Fibroblast of lung (primary cell): ENCODE data around the gene PARK7. TPM values are rescaled to one million over a fixed set of nuclear protein-coding genes. Genes with fewer than 3 reads are reported as not detected.
"Not testable (repeated sequence)": the region's sequence is repeated elsewhere in the genome, so short reads cannot be mapped to it uniquely, and the experiment has no call there.

ENCODE experiments used
- DNase-seq, 2 donors: peaks; one replicate each; pipeline versions ENCODE4 v3.0.0 to v3.0.0-alpha.2; 2010; ENCODE audit warnings: low read depth in 2 of 2
- H2AFZ ChIP-seq: 2 replicates; pipeline ENCODE4 v1.5.1; 2012; ENCODE audit warnings: low read length, control low read depth, inconsistent platforms
- H3K27ac ChIP-seq: 2 replicates; pipeline ENCODE4 v1.5.1; 2011; ENCODE audit warnings: low read length, control low read depth; ENCODE audit not compliant: insufficient read depth
- H3K27me3 ChIP-seq: 2 replicates; pipeline ENCODE4 v1.5.1; 2011; ENCODE audit warnings: mild to moderate bottlenecking, low read length; ENCODE audit not compliant: control insufficient read depth, insufficient read depth
- H3K36me3 ChIP-seq: 2 replicates; pipeline ENCODE4 v1.5.1; 2011; ENCODE audit warnings: low read length; ENCODE audit not compliant: control insufficient read depth, insufficient read depth
- H3K4me1 ChIP-seq: 2 replicates; pipeline ENCODE4 v1.5.1; 2011; ENCODE audit warnings: low read length; ENCODE audit not compliant: control insufficient read depth, insufficient read depth; ENCODE audit errors: extremely low read depth
- H3K4me2 ChIP-seq: 2 replicates; pipeline ENCODE4 v1.5.1; 2011; ENCODE audit warnings: low read length, control low read depth; ENCODE audit not compliant: insufficient read depth; ENCODE audit errors: extremely low read depth
- H3K4me3 ChIP-seq, 4 experiments: fragments of 200-600 bp in 1 of 4; sonication (generic) in 1 of 4; replicated peaks in 1 of 4; 2 replicates each; pipeline ENCODE4 v1.5.1; 2011 to 2016; ENCODE audit warnings: low read length in 4 of 4, low read depth in 3 of 4, mild to moderate bottlenecking in 3 of 4, control low read depth in 2 of 4, inconsistent platforms in 1 of 4, mixed read lengths in 1 of 4; ENCODE audit not compliant: insufficient read depth in 1 of 4; ENCODE audit errors: control extremely low read depth in 1 of 4
- H3K79me2 ChIP-seq: 2 replicates; pipeline ENCODE4 v1.5.1; 2012; ENCODE audit warnings: mild to moderate bottlenecking, low read length, inconsistent platforms; ENCODE audit not compliant: control insufficient read depth, insufficient read depth
- H3K9ac ChIP-seq: 2 replicates; pipeline ENCODE4 v1.5.1; 2011; ENCODE audit warnings: mild to moderate bottlenecking, low read length, control low read depth; ENCODE audit not compliant: insufficient read depth
- H3K9me3 ChIP-seq: 2 replicates; pipeline ENCODE4 v1.5.1; 2012; ENCODE audit warnings: low read depth, low read length; ENCODE audit not compliant: control insufficient read depth, insufficient read depth
- H4K20me1 ChIP-seq: 2 replicates; pipeline ENCODE4 v1.5.1; 2011; ENCODE audit warnings: low read length; ENCODE audit not compliant: control insufficient read depth, insufficient read depth; ENCODE audit errors: extremely low read depth
- EZH2 ChIP-seq: IDR thresholded peaks from 2 replicates; pipeline ENCODE4 v1.5.1; 2012; ENCODE audit warnings: low read length, control low read depth, mild to moderate bottlenecking; ENCODE audit errors: missing control alignments
- polyA plus RNA-seq, 2 donors: library from polyadenylated mRNA; depleted of rRNA in 1 of 2; stranded (reverse) in 1 of 2; unstranded in 1 of 2; fragments of >200 nt; gene quantifications; 2 replicates each; pipeline ENCODE4 v1.2.1, GENCODE V29; 2011 to 2012; ENCODE audit warnings: missing spikeins in 1 of 2
- total RNA-seq: library from RNA; depleted of rRNA; stranded (reverse); fragments of >200 nt; gene quantifications from 2 replicates; pipeline ENCODE4 v1.2.1, GENCODE V29; 2014
- TF ChIP-seq, protein P1 (sequence below), 2 donors: IDR thresholded peaks in 1 of 2; conservative IDR thresholded peaks in 1 of 2; 1 replicate in 1 of 2; 2 replicates in 1 of 2; pipeline ENCODE4 v1.5.1; 2011 to 2012; ENCODE audit warnings: low read length in 2 of 2, control low read depth in 1 of 2, inconsistent platforms in 1 of 2, low read depth in 1 of 2, mild to moderate bottlenecking in 1 of 2

PARK7 gene
- total and polyA plus RNA-seq, 2 donors (not counting 1 experiment from before 2014, with no cell fraction given), result 264 to 513 TPM

DNA sequence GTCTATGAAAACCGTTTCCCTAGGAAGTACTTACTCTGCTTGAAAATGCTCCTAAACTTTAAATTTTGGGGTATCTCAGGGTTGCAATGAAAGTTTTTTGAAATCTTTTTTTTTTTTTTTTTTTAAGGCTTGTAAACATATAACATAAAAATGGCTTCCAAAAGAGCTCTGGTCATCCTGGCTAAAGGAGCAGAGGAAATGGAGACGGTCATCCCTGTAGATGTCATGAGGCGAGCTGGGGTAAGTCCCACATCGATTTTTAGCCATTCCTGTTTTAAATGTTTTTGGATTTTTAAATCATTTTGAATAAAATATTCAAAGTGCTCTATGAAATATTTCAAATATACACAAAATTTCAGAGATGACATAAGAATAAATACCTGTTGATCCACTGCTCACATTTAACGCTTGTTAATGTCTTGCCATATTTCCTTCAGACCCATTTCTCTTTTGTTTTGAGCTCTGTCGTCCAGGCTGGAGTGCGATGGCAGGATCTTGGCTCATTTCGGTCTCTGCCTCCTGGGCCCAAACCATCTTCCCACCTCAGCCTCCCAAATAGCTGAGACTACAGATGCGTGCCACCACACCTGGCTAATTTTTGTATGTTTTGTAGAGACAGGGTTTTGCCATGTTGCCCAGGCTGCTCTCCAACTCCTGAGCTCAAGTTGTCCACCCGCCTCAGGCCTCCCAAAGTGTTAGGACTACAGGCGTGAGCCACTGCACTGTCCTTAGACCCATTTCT lies 1.3 kb downstream of the PARK7 start:
- Histone ChIP-seq H3K4me2 (peak overlapping the region; percentile 95), H3K36me3 (peaks cover 9% of the 10 kb centered on the region), H3K9me3 (no peaks in the 10 kb centered on the region), H3K4me1 (peaks cover 2% of the 10 kb centered on the region), H4K20me1 (no peaks in the 10 kb centered on the region), H3K27ac (peak overlapping the region; percentile 89), H3K79me2 (peaks cover 40% of the 10 kb centered on the region), H3K4me3 (peak overlapping the region; percentile 71 to 96 (median 90)), H3K9ac (no peak overlapping the region), H3K27me3 (no peaks in the 10 kb centered on the region), H2AFZ (no peak overlapping the region)
- no peak for DNase-seq
- TF ChIP-seq EZH2, result no peak
- TF ChIP-seq, protein P1, sequence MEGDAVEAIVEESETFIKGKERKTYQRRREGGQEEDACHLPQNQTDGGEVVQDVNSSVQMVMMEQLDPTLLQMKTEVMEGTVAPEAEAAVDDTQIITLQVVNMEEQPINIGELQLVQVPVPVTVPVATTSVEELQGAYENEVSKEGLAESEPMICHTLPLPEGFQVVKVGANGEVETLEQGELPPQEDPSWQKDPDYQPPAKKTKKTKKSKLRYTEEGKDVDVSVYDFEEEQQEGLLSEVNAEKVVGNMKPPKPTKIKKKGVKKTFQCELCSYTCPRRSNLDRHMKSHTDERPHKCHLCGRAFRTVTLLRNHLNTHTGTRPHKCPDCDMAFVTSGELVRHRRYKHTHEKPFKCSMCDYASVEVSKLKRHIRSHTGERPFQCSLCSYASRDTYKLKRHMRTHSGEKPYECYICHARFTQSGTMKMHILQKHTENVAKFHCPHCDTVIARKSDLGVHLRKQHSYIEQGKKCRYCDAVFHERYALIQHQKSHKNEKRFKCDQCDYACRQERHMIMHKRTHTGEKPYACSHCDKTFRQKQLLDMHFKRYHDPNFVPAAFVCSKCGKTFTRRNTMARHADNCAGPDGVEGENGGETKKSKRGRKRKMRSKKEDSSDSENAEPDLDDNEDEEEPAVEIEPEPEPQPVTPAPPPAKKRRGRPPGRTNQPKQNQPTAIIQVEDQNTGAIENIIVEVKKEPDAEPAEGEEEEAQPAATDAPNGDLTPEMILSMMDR (conservative IDR thresholded peaks at IDR 0.05 in 1 of 2, IDR thresholded peaks at IDR 0.05 in 1 of 2; ENCODE audit: low read depth in 1 of 2, low read length in 2 of 2), result no peak

DNA sequence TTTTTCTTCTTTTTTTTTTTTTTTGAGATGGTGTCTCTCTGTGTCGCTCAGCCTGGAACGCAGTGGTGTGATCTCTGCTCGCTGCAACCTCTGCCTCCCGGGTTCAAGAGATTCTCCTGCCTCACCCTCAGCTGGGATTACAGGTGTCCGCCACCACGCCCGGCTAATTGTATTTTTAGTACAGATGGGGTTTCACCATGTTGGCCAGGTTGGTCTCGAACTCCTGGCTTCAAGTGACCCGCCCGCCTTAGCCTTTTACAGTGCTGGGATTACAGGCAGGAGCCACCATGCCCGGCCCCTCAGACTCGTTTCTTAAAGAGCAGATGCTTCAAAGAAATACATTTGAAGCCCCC lies 1.8 kb downstream of the PARK7 start:
- not testable (repeated sequence) for H3K9ac ChIP-seq, H3K4me1 ChIP-seq, H3K4me2 ChIP-seq, H4K20me1 ChIP-seq, H3K9me3 ChIP-seq, H3K27ac ChIP-seq, H3K27me3 ChIP-seq, DNase-seq, H2AFZ ChIP-seq, H3K36me3 ChIP-seq, H3K4me3 ChIP-seq
- peaks cover 42% of the 10 kb centered on the region for H3K79me2 ChIP-seq

- H3K27ac ChIP-seq, H3K9me3 ChIP-seq, H3K27me3 ChIP-seq, H3K9ac ChIP-seq, H3K4me3 ChIP-seq, H4K20me1 ChIP-seq, DNase-seq, H2AFZ ChIP-seq, H3K4me2 ChIP-seq, H3K4me1 ChIP-seq: not testable (repeated sequence)
- H3K36me3 ChIP-seq, result peaks cover 13% of the 10 kb centered on the region
- peaks cover 43% of the 10 kb centered on the region for H3K79me2 ChIP-seq
Measured at GRCh38 chr1:7963841-7964240, 2.3 kb downstream of the PARK7 start.

DNA sequence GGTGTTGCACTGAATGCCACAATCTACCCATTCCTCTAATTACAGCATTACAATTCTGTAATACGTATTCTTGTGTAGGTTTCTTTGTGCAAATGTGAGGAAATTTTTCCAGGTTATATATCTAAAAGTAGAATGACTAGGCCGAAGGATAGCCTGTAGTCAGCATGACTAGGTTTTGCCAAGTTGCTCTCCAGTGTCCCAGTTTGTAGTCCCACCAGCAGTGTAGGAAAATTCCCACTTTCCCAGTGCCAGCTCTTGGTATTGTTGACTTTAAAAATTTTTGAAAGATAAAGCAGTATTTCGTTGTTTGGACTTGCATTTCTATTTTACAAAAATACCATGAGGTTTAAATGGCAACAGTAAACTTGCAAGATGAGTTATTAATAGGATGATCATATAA lies 3.0 kb downstream of the PARK7 start:
- no peaks in the 10 kb centered on the region for H3K27me3 ChIP-seq
- TF ChIP-seq EZH2, result no peak
- TF ChIP-seq, protein P1 (conservative IDR thresholded peaks at IDR 0.05 in 1 of 2, IDR thresholded peaks at IDR 0.05 in 1 of 2; ENCODE audit: low read depth in 1 of 2, low read length in 2 of 2), result no peak
- H3K9me3 ChIP-seq, result no peaks in the 10 kb centered on the region
- no peak overlapping the region for H3K4me3 ChIP-seq
- no peak overlapping the region for H3K27ac ChIP-seq
- H2AFZ ChIP-seq, result no peak overlapping the region
- peaks cover 44% of the 10 kb centered on the region for H3K79me2 ChIP-seq
- no peak overlapping the region for H3K4me2 ChIP-seq
- no peak overlapping the region for H3K9ac ChIP-seq
- DNase-seq, result no peak
- peaks cover 2% of the 10 kb centered on the region for H3K4me1 ChIP-seq
- H3K36me3 ChIP-seq, result peaks cover 14% of the 10 kb centered on the region
- no peaks in the 10 kb centered on the region for H4K20me1 ChIP-seq
